ENCODE data around the gene CMIP.

Gene CMIP

DNA sequence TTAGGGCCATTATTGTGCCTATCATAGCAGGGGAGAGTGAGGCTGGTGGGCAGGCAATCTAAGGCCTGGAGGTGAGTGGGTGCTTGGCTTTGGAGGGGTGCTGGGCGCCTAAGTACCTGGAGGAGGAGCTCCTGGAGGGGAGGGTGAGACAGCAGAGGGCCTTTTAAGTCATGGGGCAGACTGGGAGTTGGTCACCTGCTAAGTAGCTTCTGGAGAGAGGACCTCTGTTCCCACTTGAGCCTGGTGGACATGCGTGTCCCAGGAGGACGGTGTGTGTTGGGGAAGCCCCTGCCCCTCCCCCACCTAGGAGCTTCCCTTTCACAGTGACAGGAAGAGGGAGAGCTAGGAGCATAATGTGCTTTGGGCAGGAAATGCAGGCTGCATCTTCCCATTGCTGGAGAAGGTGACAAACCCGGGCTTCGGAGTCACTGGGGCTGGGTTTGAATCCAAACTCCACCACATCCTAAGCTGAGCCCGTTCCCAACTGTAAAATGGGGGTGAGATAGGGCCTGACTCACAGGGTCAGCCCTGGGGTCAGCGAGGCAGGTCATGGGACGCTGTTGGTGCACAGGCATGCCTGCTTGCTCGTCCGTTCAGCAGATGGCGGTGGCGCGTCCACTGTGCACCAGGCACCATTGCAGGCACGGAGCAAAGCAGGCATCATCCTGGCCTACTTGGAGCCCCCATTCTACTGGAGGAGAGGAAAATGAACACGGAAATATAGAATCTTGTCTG, 37.9 kb downstream of the CMIP start:
- no peak for DNase-seq

GRCh38 chr16:81483064-81483969, 38.7 kb downstream of the CMIP start:
- DNase-seq, result no peak

- DNase-seq, result no peak
These were observed 39.5 kb downstream of the CMIP start for GRCh38 chr16:81483970-81484595.

DNA sequence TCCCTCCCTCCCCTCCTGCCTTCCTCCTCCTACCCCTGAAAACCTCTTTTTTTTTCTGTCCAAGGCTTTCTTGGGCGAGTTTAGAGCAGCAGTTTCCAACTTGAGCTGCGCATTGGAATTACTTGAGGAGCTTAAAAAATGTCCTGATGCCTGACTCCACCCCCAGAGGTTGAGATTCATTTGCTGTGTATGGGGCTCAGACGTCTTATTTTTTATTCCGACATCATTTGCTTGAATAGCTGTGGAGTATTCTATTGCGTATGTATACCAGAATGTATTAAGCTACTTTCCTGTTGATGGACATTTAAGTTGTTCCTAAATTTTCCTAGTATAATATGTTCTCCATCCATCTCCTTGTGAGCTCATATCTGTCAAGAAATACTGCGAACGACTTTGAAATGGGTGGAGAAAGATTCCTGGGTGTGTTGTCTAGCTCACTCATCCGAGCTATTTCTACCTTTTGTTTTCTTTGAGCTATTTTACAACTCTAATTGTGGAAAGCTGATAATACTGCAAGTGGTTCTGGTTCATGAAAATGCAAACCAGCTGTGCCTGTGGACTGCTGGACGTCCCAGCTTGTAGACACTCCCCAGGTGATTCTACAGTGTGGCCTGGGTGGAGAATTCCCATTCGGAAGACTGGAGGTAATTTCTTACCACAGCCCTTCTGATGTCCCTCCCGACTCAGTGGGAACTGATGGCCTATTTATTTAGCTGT, 40.5 kb downstream of the CMIP start:
- no peak for DNase-seq

DNA sequence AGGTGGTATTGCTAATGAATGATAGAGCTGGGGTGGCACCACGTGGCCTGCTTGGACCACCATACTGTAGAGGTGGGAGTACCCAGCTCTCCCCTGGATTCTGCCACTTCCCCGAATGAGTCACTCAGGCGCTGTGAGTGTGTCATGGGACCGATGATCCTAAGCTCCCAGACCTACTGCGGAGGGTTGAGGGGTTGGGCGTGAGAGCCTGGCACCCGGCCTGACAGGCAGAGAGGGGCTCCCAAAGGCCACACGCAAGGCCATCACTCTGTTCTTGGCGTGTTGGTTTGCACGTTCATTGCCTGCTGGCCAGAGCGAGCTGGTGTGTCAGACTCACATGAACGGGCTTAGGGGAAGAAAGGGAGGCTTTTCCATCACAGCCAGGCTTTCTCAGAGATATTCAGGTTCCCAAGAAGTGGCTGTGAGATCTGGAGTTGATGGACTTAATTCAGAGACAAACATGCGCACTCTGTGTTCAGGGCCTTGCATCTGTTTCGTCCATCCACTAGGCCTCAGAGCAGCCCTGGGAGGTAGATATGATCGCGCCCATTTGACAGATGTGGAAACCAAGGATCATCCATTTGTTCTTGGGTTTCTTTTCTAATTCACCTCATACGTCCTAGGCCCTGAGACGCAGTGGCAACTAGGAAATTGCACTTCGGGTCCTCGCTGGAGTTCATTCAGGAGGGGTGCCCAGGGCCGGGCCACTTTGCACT, 41.4 kb downstream of the CMIP start:
- DNase-seq, result no peak

GRCh38 chr16:81486540-81487061, 42.0 kb downstream of the CMIP start:
- DNase-seq, result no peak

- no peak for DNase-seq
These were observed 42.7 kb downstream of the CMIP start for GRCh38 chr16:81487301-81487720.

DNA sequence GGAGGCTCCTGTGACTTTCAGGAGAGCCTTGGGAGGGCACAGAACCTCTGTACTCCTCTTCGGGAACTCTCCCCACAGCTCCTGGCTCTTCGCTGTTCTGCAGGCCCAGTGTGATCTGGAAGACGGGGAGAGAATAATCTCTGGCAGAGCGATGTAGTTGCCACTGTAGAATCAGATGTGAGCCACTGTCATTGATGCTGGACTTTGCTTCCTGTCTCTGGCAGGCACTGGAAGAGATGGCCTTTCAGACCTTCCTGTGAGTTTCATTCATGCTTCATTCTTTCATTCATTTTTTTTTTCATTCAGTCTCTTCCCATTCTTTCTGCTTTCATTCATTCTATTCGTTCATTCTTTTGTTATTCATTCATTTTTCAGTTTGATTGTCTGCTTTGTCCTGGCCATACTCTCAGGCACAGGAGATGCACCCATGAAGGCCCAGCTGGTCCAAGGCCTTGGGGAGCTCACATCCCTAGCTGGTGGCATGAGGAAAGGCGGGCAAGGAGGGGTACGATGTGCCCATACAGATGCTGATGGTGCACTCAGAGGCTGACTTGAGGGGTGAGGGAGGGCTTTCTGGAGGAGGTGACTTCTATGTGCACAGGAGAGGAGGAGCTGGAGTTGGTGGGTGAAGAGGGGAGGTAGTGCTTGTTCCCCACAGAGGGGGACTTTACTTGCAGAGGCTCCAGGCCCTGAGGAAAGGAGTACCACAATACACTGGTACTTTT, 44.2 kb downstream of the CMIP start:
- DNase-seq, result no peak

DNA sequence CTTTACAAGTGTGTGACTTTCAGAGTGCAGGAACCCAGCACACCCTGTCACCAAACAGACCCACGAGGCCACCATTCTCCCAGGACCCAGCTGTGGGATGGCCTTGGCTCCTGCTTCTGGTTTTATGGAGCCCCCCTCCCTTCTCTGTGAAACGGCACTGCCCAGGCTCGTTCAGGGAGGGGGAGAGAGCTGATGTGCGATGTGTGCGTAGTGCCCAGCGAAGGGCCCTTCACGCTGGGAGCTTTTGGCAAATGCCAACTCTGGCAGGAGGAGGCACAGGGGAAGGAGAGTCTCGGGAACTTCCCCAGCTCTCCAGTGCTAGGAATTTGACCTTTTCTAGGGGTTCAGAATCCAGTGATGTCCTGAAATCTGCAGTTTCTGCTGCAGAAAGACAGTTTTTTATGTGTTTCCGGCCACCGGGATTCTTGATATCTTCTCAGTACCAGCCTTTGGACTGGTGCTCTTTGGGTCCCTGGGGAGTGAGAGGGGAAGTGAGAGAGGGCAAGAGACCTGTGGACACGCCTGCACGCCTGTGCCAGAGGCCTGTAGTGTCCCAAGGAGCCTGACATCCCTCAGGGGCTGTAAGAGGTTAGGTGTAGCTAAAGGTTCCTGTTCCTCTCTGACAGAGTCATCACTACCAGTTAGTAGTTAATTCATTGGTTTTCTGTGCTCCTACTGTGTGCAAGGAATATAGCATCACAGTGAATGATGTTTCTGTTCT, 45.1 kb downstream of the CMIP start:
- DNase-seq, result no peak

- DNase-seq, result no peak
These were observed 47.1 kb downstream of the CMIP start for GRCh38 chr16:81491541-81492188.

DNA sequence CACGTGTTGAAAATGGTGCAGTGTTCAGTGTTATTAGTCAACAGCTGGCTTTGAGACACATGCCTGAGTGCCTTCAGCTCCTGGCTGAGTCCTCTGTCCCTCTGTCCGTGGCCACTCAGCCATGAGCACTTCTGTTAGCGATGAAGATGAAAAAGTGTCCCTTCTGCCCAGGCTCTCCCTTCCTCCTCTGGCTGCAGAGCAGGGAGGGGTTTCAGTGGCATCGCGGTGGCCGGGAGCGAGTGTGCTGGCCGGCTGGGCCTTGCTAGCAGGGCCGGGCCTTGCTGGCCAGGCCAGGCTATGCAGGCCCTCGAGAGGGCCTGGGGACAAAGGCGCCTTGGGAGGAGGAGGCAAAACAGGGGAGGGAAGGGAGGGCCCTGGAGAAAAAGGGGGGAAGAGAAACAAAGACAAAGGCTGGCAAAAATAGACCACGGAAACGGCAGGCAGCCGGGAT, 47.7 kb downstream of the CMIP start:
- no peak for DNase-seq

DNA sequence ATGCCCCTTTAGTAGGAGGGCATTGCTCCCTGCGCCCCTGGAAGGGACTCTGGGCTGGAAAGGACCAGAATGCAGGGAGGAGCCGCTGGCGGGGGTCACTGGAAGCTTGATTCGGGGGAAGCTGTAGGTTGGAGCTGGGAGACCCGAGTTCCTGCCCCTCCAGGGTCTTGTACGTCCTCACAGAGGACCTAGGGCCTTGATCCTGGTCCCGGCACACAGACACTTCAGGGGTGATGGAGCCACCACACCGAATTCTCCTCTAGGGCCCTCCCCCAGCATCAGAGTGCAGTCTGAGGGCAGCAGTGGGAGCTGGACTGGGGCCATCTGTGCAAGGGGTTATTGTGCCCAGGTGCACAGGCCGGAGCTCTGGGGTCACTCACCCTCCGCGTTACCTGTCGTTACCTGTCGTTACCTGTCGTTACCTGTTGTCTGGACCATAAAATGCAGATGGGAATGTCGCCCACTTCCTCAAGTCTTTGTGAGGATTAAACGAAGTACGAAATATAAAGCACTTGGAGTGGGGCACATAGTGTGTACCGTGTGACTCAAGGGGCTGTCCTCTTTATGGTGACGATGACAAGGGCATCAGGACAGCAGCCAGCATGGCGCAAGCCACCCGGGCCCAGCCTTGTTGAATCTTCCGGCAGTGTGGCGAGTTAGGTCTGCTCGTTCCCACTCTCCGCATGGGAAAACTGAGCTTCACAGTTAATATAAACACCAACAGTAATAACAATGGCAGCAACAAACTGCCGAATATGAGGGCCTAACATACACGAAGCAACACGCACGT, 48.6 kb downstream of the CMIP start:
- no peak for DNase-seq

GRCh38 chr16:81493755-81494433, 49.3 kb downstream of the CMIP start:
- DNase-seq, result peak; percentile 67 to 75

DNA sequence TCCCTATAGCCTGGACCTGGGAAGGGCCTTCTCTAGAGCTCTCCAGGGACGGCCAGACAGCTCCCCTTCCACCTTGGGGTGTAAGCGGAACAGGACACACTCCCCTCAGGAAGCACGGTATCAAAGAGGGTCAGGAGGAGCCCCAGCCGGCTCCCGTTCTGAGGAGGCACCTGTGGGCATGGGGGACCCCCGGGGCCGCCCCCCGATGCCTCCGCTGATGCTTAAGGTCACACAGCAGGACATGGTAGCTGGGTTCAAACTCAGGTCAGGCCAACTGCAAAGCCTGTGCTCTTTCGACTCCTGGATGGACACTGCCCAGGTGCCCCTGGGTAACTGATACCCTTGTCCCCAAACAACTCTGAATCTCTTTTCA, 49.8 kb downstream of the CMIP start:
- DNase-seq, result no peak

GRCh38 chr16:81494888-81495287, 50.3 kb downstream of the CMIP start:
- DNase-seq, result no peak

DNA sequence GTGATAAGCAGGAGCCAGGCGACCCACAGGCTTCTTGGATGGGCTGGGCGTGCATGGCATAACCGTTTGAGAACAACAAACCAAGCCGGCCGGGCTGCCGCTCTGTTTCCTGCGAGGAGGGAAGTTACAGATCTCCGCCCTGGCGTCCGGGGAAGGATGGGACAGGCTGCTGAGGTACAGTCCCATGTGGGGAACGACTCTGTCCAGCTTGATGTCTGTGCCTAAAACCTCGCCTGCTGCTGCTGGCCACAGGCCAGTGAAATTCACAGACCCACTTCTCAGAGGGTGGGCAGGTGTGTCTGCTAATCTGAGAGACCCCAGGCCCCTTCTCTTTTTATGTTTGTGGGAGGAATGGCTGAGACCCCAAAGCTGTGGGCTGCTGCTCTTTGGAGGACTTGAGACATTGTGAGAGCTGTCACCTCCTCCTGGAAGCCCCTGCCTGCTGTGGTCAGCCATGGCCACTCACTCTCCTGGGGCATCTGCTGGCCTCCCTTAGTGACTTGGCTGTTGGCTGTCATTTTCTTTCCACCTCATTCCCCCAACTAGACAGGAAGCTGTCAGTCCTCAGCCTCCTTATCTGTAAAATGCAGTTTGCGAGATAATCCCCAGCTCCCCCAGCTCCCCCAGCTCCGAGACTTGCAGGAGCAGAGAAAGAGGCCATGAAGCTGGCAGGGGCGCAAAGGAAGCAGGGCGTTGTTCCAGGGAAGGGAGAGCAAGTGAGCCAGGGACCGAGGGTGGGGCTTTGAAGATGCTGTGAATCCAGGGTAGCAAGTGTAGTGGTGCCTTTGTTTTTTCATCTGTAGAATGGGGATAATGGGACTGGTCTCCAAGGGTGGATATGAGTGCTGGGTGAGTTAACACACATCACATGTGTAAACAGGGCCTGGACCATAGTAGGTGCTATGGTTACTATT, 51.0 kb downstream of the CMIP start:
- DNase-seq, result no peak

DNA sequence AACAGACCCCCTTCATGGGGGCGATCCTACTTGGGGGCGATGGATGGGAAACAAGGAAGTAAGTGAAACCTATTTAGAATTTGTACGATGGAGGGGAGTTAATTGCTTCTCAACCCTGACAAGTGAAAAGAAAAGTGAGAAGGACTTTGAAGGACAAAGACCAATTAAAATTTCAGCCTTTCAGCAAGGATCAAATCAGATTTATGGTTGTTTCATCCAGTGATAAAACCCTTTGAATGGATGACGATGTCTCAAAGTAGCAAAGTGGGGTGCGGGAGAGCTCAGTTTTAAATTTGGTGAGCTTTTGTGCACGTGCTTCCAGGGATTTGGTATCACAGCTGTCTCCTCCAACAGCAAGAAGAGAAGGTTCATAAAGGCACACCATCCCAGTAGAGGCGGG, 51.7 kb downstream of the CMIP start:
- DNase-seq, result no peak

GRCh38 chr16:81496742-81497141, 52.1 kb downstream of the CMIP start:
- DNase-seq, result no peak
